IMR-90 (cell line): ENCODE measurements around the gene THSD7B.

Source experiments
- CEBPB ChIP-seq: IDR thresholded peaks from 2 replicates; pipeline ENCODE4 v1.6.1; 2012; ENCODE audit warnings: low read depth, low read length, improper control_type of control experiment
- FOS ChIP-seq: fragments of 150-350 bp; IDR thresholded peaks from 2 replicates; pipeline ENCODE4 v1.6.1; 2016; ENCODE audit warnings: low read depth, low read length
- MAFK ChIP-seq: IDR thresholded peaks from 2 replicates; pipeline ENCODE4 v1.6.1; 2012; ENCODE audit warnings: low read depth, low read length, improper control_type of control experiment
- MAZ ChIP-seq: IDR thresholded peaks from 2 replicates; pipeline ENCODE4 v1.6.1; 2012; ENCODE audit warnings: low read depth, mild to moderate bottlenecking, low read length, improper control_type of control experiment, moderate library complexity, borderline replicate concordance
- NFE2L2 ChIP-seq: fragments of 150-350 bp; IDR thresholded peaks from 2 replicates; pipeline ENCODE4 v1.6.1; 2016; ENCODE audit warnings: low read depth, mild to moderate bottlenecking, low read length
- POLR2A ChIP-seq: IDR thresholded peaks from 2 replicates; pipeline ENCODE4 v1.6.1; 2012; ENCODE audit warnings: mild to moderate bottlenecking, low read depth, low read length
- RAD21 ChIP-seq: IDR thresholded peaks from 2 replicates; pipeline ENCODE4 v1.6.1; 2012; ENCODE audit warnings: low read length, improper control_type of control experiment
- RCOR1 ChIP-seq: IDR thresholded peaks from 2 replicates; pipeline ENCODE4 v1.6.1; 2012; ENCODE audit warnings: mild to moderate bottlenecking, low read length, improper control_type of control experiment; ENCODE audit not compliant: insufficient replicate concordance
- RFX5 ChIP-seq: IDR thresholded peaks from 2 replicates; pipeline ENCODE4 v1.8.0; 2012; ENCODE audit warnings: low read depth, mild to moderate bottlenecking, low read length, moderate library complexity
- SMC3 ChIP-seq: fragments of 150-350 bp; IDR thresholded peaks from 2 replicates; pipeline ENCODE4 v1.6.1; 2016; ENCODE audit warnings: low read depth, mild to moderate bottlenecking, antibody characterized with exemption, low read length, moderate library complexity
- TF ChIP-seq, protein P1 (sequence below): conservative IDR thresholded peaks from 2 replicates; pipeline ENCODE4 v1.5.1; 2012; ENCODE audit warnings: mild to moderate bottlenecking, low read depth, low read length, improper control_type of control experiment
- TF ChIP-seq, protein P2 (sequence below): fragments of 150-350 bp; IDR thresholded peaks from 2 replicates; pipeline ENCODE4 v1.6.1; 2016; ENCODE audit warnings: low read depth, mild to moderate bottlenecking, low read length, moderate library complexity, borderline replicate concordance
- TF ChIP-seq, protein P3 (sequence below): fragments of 150-350 bp; IDR thresholded peaks from 2 replicates; pipeline ENCODE4 v1.6.1; 2017; ENCODE audit warnings: mild to moderate bottlenecking, antibody characterized with exemption, low read length, low read depth

DNA sequence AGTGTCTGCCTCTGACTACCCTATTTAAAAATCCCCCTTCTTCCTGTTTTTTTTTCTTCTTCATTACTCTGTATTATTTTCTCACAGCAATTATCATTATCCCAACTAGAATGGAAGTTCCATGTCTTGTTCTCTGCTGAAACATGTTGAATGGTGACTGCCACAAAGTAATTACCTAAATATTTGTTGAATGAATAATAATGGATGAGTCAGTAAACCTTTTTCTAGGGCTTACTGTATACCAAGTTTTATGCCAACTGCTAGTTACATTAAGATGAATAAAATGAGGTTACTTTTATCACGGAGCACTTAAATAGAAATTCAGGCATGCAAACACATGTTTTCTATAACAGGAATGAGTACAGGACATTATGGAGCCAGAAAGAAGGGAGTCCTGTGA is 490.6 kb downstream of the THSD7B start:
- TF ChIP-seq POLR2A (no peak), NFE2L2 (no peak), RAD21 (no peak), CEBPB (no peak), RFX5 (no peak), MAFK (no peak), MAZ (no peak), RCOR1 (no peak), SMC3 (no peak), FOS (no peak)
- TF ChIP-seq, protein P1, sequence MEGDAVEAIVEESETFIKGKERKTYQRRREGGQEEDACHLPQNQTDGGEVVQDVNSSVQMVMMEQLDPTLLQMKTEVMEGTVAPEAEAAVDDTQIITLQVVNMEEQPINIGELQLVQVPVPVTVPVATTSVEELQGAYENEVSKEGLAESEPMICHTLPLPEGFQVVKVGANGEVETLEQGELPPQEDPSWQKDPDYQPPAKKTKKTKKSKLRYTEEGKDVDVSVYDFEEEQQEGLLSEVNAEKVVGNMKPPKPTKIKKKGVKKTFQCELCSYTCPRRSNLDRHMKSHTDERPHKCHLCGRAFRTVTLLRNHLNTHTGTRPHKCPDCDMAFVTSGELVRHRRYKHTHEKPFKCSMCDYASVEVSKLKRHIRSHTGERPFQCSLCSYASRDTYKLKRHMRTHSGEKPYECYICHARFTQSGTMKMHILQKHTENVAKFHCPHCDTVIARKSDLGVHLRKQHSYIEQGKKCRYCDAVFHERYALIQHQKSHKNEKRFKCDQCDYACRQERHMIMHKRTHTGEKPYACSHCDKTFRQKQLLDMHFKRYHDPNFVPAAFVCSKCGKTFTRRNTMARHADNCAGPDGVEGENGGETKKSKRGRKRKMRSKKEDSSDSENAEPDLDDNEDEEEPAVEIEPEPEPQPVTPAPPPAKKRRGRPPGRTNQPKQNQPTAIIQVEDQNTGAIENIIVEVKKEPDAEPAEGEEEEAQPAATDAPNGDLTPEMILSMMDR: no peak
- TF ChIP-seq, protein P2, sequence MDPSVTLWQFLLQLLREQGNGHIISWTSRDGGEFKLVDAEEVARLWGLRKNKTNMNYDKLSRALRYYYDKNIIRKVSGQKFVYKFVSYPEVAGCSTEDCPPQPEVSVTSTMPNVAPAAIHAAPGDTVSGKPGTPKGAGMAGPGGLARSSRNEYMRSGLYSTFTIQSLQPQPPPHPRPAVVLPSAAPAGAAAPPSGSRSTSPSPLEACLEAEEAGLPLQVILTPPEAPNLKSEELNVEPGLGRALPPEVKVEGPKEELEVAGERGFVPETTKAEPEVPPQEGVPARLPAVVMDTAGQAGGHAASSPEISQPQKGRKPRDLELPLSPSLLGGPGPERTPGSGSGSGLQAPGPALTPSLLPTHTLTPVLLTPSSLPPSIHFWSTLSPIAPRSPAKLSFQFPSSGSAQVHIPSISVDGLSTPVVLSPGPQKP: no peak
- TF ChIP-seq, protein P3, sequence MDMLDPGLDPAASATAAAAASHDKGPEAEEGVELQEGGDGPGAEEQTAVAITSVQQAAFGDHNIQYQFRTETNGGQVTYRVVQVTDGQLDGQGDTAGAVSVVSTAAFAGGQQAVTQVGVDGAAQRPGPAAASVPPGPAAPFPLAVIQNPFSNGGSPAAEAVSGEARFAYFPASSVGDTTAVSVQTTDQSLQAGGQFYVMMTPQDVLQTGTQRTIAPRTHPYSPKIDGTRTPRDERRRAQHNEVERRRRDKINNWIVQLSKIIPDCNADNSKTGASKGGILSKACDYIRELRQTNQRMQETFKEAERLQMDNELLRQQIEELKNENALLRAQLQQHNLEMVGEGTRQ: no peak
